Amygdala (tissue), 56 donors: ENCODE measurements around the gene AKR1A1.
"Not testable (repeated sequence)": the region's sequence is repeated elsewhere in the genome, so short reads cannot be mapped to it uniquely, and the experiment has no call there.

Source experiments
- DNase-seq, 56 donors: peaks; one replicate each; lab custom pipeline; 2025; lab: John Stamatoyannopoulos, UW

AKR1A1 gene

GRCh38 chr1:45550401-45551351, at the start of gene AKR1A1:
Gene AKR1A1, plus strand, starts transcription at chr1:45550826. Its CDS starts 10,969 bp downstream, at chr1:45561795.
- peak; percentile 42 to 95 (median 81) for DNase-seq

DNA sequence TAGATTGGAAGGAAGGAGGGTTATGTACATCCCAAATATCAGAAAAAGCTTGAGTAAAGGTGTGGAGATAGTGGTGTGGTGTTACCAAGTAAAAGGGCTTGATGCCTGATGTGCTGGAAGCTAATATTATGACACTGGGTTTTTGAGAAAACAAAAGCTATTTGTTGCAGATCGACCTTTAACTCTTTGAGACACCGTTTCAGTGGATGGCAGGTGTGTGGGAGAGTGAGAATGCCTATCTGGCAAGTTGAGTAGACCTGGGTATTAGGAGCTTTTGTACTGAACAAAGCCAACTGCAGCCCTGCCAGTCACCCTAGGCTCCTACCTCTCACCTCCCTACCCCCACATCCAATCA, 49.1 kb upstream of the AKR1A1 start:
- DNase-seq = no peak

DNA sequence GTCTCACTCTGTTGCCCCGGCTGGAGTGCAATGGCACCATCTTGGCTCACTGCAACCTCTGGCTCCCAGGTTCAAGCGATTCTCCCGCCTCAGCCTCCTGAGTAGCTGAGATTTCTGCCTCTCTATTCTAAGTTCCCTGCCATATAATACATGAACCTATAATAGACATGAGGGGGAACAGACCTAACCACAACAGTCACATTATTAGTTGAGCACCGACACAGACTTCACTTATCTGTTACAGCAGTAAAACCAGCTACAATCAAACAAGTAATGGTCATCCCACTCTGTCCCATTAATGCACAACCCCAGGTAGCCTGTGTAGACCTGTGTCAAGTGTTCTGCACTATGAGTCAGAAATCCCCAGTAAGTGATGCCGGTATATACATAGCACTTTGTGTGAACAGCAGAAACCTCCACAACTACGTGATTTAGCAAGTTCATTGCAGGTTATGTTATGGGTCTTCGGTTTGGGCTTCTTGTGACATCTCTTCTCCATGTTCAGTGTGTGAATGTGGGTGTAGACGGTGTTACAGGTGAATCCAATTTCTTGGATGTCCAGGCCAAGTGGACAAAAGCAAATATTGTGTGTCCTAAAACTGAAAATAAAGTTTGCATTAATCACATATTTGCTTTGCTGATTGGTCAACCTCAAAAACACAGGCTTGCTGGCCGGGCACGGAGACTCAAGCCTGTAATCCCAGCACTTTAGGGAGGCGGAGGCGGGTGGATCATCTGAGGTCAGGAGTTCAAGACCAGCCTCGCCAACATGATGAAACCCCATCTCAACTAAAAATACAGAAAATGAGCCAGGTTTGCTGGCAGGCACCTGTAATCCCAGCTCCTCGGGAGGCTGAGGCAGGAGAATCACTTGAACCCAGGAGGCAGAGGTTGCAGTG, 46.9 kb upstream of the AKR1A1 start:
- DNase-seq = no peak

GRCh38 chr1:45507195-45507594, 43.4 kb upstream of the AKR1A1 start:
- DNase-seq = no peak

DNA sequence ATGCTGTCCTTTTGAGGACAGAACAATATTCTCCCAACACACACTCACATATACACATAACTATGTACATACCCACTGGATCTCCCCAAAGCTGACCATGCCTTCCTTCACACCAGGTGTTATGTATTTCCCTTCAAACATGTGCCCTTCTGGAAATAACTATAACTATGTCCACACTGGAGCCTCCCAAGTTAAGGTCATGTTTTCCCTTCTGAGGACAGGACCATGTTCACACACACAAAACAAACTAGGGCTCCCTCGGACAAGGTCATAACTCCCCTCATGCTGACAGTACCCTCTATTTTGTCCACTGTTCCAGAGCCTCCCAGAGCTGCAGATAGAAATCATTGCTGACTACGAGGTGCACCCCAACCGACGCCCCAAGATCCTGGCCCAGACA, 42.7 kb upstream of the AKR1A1 start:
- no peak for DNase-seq

GRCh38 chr1:45508295-45509151, 42.1 kb upstream of the AKR1A1 start:
- DNase-seq = no peak

DNA sequence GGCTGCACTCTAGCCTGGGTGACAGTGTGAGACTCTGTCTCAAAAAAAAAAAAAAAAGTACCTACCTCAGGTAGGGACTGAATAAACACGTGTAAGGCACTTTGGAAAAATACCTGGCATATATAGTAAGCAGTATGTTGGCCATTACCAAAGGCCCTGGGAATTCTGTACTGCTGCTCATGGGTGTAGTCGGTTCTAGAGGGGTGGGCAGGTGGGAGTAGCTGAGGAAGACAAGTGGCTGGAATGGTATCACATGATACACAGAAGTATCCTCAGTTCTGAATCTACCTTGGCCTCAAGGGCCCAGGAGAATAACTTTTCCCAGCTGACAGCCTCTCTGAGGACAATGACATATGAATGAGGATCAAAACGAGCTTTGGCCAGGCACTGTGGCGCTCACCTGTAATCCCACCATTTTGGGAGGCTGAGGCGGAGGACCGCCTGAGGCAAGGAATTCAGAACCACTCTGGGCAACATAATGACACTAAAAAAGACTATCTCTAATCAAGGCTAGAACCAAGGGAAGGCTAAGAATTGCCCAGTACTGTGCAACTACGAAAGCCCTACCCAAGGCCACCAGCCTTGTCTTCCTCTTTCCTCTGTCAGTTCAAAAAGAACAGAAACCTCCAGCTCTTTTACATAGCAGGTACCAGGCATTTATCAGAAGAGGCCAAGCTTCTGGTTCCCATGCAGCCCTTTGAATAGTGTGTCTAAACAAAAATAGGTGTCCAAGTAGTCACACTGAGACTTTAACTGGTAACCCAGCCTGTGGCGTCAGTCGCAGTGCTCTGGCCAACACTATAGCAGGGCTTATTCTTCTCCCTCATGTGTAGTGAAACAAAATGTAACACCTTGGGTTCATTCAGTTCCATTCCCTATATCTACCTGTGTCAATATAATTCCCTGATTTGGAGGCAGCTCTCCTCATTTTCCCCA, 40.3 kb upstream of the AKR1A1 start:
- DNase-seq = no peak

DNA sequence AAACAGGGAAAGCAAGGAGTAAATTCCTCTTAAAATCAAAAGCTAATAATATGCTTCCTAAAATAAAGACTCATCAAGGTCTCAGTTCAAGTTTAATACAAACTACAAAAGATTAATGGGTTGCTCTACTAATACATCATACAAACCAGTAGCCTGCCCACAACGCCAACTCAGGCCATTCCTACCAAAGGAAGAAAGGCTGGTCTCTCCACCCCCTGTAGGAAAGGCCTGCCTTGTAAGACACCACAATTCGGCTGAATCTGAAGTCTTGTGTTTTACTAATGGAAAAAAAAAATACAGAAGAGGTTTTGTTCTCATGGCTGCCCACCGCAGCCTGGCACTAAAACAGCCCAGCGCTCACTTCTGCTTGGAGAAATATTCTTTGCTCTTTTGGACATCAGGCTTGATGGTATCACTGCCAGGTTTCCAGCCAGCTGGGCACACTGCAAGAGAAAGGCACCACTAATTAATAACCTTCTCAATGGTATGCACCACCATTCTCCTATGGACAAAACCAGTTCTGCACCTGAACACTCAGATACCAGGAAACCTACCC, 39.6 kb upstream of the AKR1A1 start:
- DNase-seq = peak in 22 of 56 donors; percentile 8 to 54 (median 26)

DNA sequence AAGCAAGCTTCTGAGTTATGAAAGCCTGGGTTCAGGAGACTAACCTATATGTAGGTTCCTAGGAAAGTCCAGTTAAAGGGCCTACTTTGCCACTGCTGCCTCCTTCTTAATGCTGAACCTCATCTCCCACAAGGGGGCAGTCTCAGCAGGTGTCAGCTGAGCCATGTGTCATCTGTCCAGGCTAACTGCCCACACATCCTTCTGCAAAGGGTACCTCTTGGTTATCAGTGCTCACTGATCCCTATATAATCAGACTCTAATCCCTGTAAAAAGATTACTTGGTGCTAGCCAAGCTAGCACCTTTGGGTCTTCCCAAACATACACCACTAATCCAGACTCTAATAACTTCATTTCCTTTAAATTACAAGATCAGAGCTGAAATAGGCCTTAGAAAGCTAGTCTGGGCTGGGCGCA, 38.0 kb upstream of the AKR1A1 start:
- peak in 26 of 56 donors; percentile 7 to 69 (median 19) for DNase-seq

DNA sequence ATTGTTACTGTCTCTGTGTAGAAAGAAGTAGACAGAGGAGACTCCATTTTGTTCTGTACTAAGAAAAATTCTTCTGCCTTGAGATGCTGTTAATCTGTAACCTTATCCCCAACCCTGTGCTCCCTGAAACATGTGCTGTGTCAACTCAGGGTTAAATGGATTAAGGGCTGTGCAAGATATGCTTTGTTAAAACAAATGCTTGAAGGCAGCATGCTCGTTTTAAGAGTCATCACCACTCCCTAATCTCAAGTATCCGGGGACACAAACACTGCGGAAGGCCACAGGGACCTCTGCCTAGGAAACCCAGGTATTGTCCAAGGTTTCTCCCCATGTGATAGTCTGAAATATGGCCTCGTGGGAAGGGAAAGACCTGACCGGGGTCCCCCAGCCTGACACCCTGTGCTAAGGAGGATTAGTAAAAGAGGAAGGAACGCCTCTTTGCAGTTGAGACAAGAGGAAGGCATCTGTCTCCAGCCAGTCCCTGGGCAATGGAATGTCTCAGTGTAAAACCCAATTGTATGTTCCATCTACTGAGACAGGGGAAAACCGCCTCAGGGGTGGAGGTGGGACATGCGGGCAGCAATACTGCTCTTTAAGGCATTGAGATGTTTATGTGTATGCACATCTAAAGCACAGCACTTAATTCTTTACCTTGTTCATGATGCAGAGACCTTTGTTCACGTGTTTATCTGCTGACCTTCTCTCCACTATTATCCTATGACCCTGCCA, 36.9 kb upstream of the AKR1A1 start:
- DNase-seq = not testable (repeated sequence)

DNA sequence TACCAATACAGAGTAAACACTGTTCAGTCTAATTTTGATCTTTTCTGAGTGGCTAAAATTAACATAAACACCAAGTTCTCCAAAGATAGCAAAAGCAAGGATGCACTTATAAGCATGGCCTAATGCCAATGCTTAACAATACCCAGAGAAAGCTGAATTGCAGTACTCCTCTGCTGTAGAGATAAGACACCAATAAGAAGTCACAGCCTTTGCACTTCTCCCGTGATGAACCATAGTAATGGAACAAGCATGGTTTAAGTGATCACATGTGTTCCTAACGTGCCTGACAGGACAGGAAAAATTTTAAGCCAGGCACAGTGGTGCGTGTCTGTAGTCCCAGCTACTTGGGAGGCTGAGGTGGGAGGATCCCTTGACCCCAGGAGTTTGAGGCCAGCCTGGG, 34.6 kb upstream of the AKR1A1 start:
- DNase-seq = no peak

- no peak for DNase-seq
Measured at GRCh38 chr1:45516465-45516864, 34.2 kb upstream of the AKR1A1 start.

GRCh38 chr1:45518366-45518765, 32.3 kb upstream of the AKR1A1 start:
- DNase-seq = not testable (repeated sequence)

DNA sequence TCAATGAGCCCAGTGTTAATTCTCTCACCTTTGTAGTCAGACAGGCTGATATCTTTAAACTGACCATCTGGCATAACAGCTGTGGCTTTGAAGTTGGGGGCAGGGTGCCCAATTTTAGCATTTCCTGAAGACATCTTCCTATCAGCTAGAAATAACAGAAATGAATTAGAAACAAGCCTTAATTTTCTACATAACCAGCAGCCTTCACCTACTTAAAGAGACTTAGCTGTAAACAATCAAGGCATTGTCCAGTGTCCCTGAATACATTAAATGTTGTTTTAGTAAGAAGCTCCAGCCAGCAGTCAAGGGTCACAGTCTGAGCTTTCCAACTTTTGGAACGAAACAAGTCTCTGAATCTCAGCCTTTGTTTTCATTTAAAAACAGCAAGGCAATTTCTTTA, 31.7 kb upstream of the AKR1A1 start:
- DNase-seq = peak in 4 of 56 donors; percentile 12 to 18 (median 16)

DNA sequence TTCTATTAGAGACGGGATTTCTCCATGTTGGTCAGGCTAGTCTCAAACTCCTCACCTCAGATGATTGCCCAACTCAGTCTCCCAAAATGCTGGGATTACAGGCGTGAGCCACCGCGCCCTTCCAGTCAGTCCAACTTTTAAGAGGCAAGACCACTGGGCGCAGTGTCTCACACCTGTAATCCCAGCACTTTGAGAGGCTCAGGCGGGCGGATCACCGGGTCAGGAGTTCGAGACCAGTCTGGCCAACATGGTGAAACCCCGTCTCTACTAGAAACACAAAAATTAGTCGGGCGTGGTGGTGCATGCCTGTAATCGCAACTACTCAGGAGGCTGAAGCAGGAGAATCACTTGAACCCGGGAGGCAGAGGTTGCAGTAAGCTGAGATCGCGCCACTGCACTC, 30.9 kb upstream of the AKR1A1 start:
- DNase-seq = not testable (repeated sequence)

- DNase-seq = peak in 55 of 56 donors; percentile 73 to 98 (median 93)
Measured at GRCh38 chr1:45521413-45522323, 29.0 kb upstream of the AKR1A1 start, which contains the start of gene PRDX1. Gene PRDX1, minus strand, starts transcription at chr1:45521884. Its CDS starts 2,841 bp downstream, at chr1:45519043.
